GM18867 (cell line): ENCODE measurements around the gene MIR17HG.
"Not testable (repeated sequence)": the region's sequence is repeated elsewhere in the genome, so short reads cannot be mapped to it uniquely, and the experiment has no call there.

Experiments
- ATAC-seq: cut with Tn5 transposase; IDR thresholded peaks from one replicate; pipeline ENCODE4 v1.9.1; 2021; ENCODE audit warnings: mild to moderate bottlenecking, moderate library complexity; ENCODE audit not compliant: unreplicated experiment

Gene MIR17HG

GRCh38 chr13:91347202-91347995, at the start of gene MIR17HG:
Gene MIR17HG, plus strand, starts transcription at chr13:91347687.
- peak; percentile 56 for ATAC-seq

- ATAC-seq = no peak
These were observed 49.4 kb upstream of the MIR17HG start for GRCh38 chr13:91298060-91298459.

GRCh38 chr13:91302111-91302510, 45.4 kb upstream of the MIR17HG start:
- peak; percentile 91 for ATAC-seq

GRCh38 chr13:91303031-91303430, 44.5 kb upstream of the MIR17HG start:
- ATAC-seq = no peak

- ATAC-seq = no peak
These were observed 42.7 kb upstream of the MIR17HG start for GRCh38 chr13:91304741-91305140.

- no peak for ATAC-seq
These were observed 41.8 kb upstream of the MIR17HG start for GRCh38 chr13:91305652-91306051.

- no peak for ATAC-seq
These were observed 39.6 kb upstream of the MIR17HG start for GRCh38 chr13:91307887-91308286.

- no peak for ATAC-seq
These were observed 39.2 kb upstream of the MIR17HG start for GRCh38 chr13:91308299-91308698.

GRCh38 chr13:91311491-91311890, 36.0 kb upstream of the MIR17HG start:
- no peak for ATAC-seq

GRCh38 chr13:91312324-91312723, 35.2 kb upstream of the MIR17HG start:
- ATAC-seq = no peak

- ATAC-seq = peak; percentile 90
These were observed 34.4 kb upstream of the MIR17HG start for GRCh38 chr13:91313103-91313502.

- peak; percentile 77 for ATAC-seq
These were observed 33.9 kb upstream of the MIR17HG start for GRCh38 chr13:91313581-91313980.

- no peak for ATAC-seq
These were observed 32.6 kb upstream of the MIR17HG start for GRCh38 chr13:91314888-91315287.

GRCh38 chr13:91318886-91319285, 28.6 kb upstream of the MIR17HG start:
- peak; percentile 70 for ATAC-seq

GRCh38 chr13:91319996-91320395, 27.5 kb upstream of the MIR17HG start:
- no peak for ATAC-seq

- ATAC-seq = not testable (repeated sequence)
These were observed 26.5 kb upstream of the MIR17HG start for GRCh38 chr13:91320990-91321389.

- peak; percentile 33 for ATAC-seq
These were observed 24.1 kb upstream of the MIR17HG start for GRCh38 chr13:91323349-91323748.

- no peak for ATAC-seq
These were observed 21.3 kb upstream of the MIR17HG start for GRCh38 chr13:91326146-91326545.

- no peak for ATAC-seq
These were observed 18.8 kb upstream of the MIR17HG start for GRCh38 chr13:91328726-91329125.

GRCh38 chr13:91329733-91330132, 17.8 kb upstream of the MIR17HG start:
- no peak for ATAC-seq

GRCh38 chr13:91331047-91331915, 16.2 kb upstream of the MIR17HG start:
- peak; percentile 90 for ATAC-seq

GRCh38 chr13:91346062-91346461, 1.4 kb upstream of the MIR17HG start:
- ATAC-seq = no peak
